WERI-Rb-1 (cell line): Measurements from ENCODE around the gene TBC1D32.

ENCODE experiments used
- DNase-seq: peaks from one replicate; pipeline ENCODE4 v3.0.0-alpha.2; 2020
- H3K27ac ChIP-seq: fragments of 250-450 bp; sonication (Bioruptor Pico); 2 replicates; pipeline ENCODE4 v1.5.1; 2020; ENCODE audit warnings: mild to moderate bottlenecking, moderate library complexity
- H3K27me3 ChIP-seq: fragments of 250-450 bp; sonication (Bioruptor Pico); 2 replicates; pipeline ENCODE4 v1.5.1; 2021; ENCODE audit warnings: mild to moderate bottlenecking, low read depth, moderate library complexity; ENCODE audit not compliant: insufficient read depth, severe bottlenecking
- H3K36me3 ChIP-seq: fragments of 250-450 bp; sonication (Bioruptor Pico); 2 replicates; pipeline ENCODE4 v1.5.1; 2020; ENCODE audit warnings: mild to moderate bottlenecking, moderate library complexity
- H3K4me3 ChIP-seq: 2 replicates; pipeline ENCODE4 v1.5.1; 2011; ENCODE audit warnings: low read depth, mild to moderate bottlenecking, control low read depth, low read length
- H3K9me3 ChIP-seq: fragments of 250-450 bp; sonication (Bioruptor Pico); 2 replicates; pipeline ENCODE4 v1.5.1; 2021; ENCODE audit warnings: mild to moderate bottlenecking, moderate library complexity; ENCODE audit not compliant: severe bottlenecking
- CTCF ChIP-seq: IDR thresholded peaks from 2 replicates; pipeline ENCODE4 v1.5.1; 2011; ENCODE audit warnings: low read depth, mild to moderate bottlenecking, control low read depth, inconsistent platforms, low read length

The TBC1D32 gene

DNA sequence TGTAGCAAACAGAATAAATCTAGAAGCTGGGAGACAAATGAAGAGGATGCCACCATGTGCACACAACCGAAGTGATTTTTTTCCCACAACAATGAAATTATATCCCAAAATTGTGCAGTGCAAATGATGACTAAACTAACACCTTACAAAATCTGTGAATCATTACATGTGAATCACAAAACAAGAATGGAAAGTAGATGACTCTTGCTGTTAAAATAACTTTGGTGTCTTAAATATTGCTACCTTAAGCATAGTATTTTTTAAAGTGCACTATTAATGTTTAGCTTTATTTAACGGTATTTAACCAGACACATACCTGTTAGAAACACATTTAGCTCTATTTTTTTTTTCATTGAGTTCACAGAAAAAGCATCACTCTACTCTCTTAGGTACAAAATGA lies 190.8 kb downstream of the TBC1D32 start:
- H3K27ac ChIP-seq: no peak overlapping the region
- no peak overlapping the region for H3K4me3 ChIP-seq
- no peaks in the 10 kb centered on the region for H3K27me3 ChIP-seq
- no peaks in the 10 kb centered on the region for H3K9me3 ChIP-seq
- no peak for DNase-seq
- TF ChIP-seq CTCF: no peak
- H3K36me3 ChIP-seq: no peaks in the 10 kb centered on the region

DNA sequence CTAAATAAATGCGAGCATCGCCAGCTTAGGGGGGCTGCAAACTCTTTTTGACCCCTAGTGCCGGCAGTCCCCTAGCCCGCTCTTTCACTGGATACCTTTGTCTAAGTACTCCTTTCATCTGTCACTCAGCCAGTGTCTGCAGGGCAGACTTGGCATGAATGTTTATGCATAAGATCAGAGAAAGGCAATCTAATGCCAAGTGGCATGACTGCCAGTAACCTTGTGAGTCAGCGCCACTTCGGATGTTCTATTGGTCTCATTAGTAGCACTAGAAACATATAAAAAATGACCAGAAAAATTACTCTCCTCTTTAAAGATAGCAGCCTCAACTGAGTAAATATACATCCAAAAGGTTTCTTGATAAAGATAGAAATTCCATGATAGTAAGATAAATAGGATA lies 192.2 kb downstream of the TBC1D32 start:
- Histone ChIP-seq H3K36me3 (no peaks in the 10 kb centered on the region), H3K4me3 (no peak overlapping the region), H3K9me3 (no peaks in the 10 kb centered on the region), H3K27me3 (no peaks in the 10 kb centered on the region), H3K27ac (no peak overlapping the region)
- no peak for DNase-seq
- TF ChIP-seq CTCF: no peak

GRCh38 chr6:121135425-121135824 lies 198.9 kb downstream of the TBC1D32 start:
- Histone ChIP-seq H3K27me3 (no peaks in the 10 kb centered on the region), H3K4me3 (no peak overlapping the region), H3K27ac (no peak overlapping the region), H3K9me3 (no peaks in the 10 kb centered on the region), H3K36me3 (no peaks in the 10 kb centered on the region)
- DNase-seq: no peak
- no peak for TF ChIP-seq CTCF

DNA sequence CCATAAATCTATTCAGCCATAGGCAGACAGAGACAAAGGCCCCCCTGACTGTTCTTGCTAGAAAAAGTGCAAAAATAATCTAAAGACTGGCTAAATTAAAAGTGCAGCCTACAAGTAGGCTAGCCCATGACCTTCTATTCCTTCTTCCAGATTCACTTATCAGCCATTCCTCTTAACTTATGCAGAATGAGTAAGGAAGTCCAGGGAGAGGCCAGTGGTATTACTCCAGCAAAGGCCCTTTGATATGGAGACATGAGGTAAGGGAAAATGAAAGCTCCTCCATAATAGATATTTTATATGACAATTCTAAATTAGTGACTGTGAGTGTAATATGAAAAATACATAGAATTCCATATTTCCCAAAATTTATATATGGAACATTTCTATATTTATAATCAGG lies 199.4 kb downstream of the TBC1D32 start:
- H3K36me3 ChIP-seq: no peaks in the 10 kb centered on the region
- no peaks in the 10 kb centered on the region for H3K9me3 ChIP-seq
- no peak for DNase-seq
- H3K4me3 ChIP-seq: no peak overlapping the region
- no peaks in the 10 kb centered on the region for H3K27me3 ChIP-seq
- TF ChIP-seq CTCF: no peak
- no peak overlapping the region for H3K27ac ChIP-seq

GRCh38 chr6:121124600-121124999 lies 209.7 kb downstream of the TBC1D32 start:
- Histone ChIP-seq H3K36me3 (no peaks in the 10 kb centered on the region), H3K27ac (no peak overlapping the region), H3K4me3 (no peak overlapping the region), H3K27me3 (no peaks in the 10 kb centered on the region), H3K9me3 (no peaks in the 10 kb centered on the region)
- TF ChIP-seq CTCF: no peak
- DNase-seq: no peak

DNA sequence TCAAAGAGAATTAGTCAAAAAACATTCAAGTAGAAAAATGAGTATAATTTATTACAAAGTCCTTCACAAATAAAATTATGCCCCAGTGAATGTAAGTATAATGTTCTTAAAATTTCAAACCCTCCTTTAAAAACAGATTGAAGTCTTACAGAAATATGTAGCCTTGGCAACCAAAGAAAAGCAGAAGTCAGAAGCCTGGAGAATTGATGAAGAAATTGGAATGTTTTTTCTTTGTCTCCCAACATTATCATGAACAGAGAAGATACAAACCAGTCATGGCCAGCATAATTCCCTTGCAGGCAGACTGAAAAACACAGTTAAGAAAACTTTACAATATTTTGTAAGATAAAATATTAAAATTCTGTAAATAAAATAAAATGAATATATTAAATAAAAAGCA lies 221.9 kb downstream of the TBC1D32 start:
- Histone ChIP-seq H3K4me3 (no peak overlapping the region), H3K36me3 (no peaks in the 10 kb centered on the region), H3K9me3 (no peaks in the 10 kb centered on the region), H3K27me3 (no peaks in the 10 kb centered on the region), H3K27ac (no peak overlapping the region)
- DNase-seq: no peak
- TF ChIP-seq CTCF: no peak
